Hepatocyte (in vitro differentiated cells): ENCODE data around the gene IQGAP2. TPM values are rescaled to one million over a fixed set of nuclear protein-coding genes. Genes with fewer than 3 reads are reported as not detected.

Experiments used
- DNase-seq: peaks from one replicate; pipeline ENCODE4 v3.0.0-alpha.2; 2016; ENCODE audit warnings: low spot score
- H2AFZ ChIP-seq: fragments of 200-600 bp; sonication (generic); 2 replicates; pipeline ENCODE4 v1.6.0; 2016; ENCODE audit warnings: antibody characterized with exemption, mild to moderate bottlenecking
- H3K27ac ChIP-seq: fragments of 200-600 bp; sonication (generic); 2 replicates; pipeline ENCODE4 v1.5.1; 2016; ENCODE audit warnings: mild to moderate bottlenecking
- H3K27me3 ChIP-seq: fragments of 200-600 bp; sonication (generic); 2 replicates; pipeline ENCODE4 v1.6.1; 2016
- H3K36me3 ChIP-seq: fragments of 200-600 bp; sonication (generic); replicated peaks from 2 replicates; pipeline ENCODE4 v1.5.1; 2016; ENCODE audit warnings: low read depth; ENCODE audit not compliant: insufficient read depth
- H3K4me1 ChIP-seq: fragments of 200-600 bp; sonication (generic); 2 replicates; pipeline ENCODE4 v1.5.1; 2016; ENCODE audit warnings: mild to moderate bottlenecking, moderate library complexity; ENCODE audit not compliant: insufficient read depth
- H3K4me2 ChIP-seq: fragments of 200-600 bp; sonication (generic); 2 replicates; pipeline ENCODE4 v1.6.0; 2016
- H3K4me3 ChIP-seq: fragments of 200-600 bp; sonication (generic); 2 replicates; pipeline ENCODE4 v1.5.1; 2016; ENCODE audit warnings: mild to moderate bottlenecking
- H3K79me2 ChIP-seq: fragments of 200-600 bp; sonication (generic); 2 replicates; pipeline ENCODE4 v1.6.0; 2017; ENCODE audit warnings: mild to moderate bottlenecking
- H3K9me2 ChIP-seq: fragments of 200-600 bp; sonication (generic); replicated peaks from 2 replicates; pipeline ENCODE4 v1.6.0; 2017; ENCODE audit warnings: mild to moderate bottlenecking; ENCODE audit not compliant: insufficient read depth
- H3K9me3 ChIP-seq: fragments of 200-600 bp; sonication (generic); 2 replicates; pipeline ENCODE4 v1.5.1; 2016; ENCODE audit warnings: low read depth, mild to moderate bottlenecking
- H4K20me1 ChIP-seq: fragments of 200-600 bp; sonication (generic); 2 replicates; pipeline ENCODE4 v1.6.0; 2016; ENCODE audit warnings: mild to moderate bottlenecking; ENCODE audit not compliant: insufficient read depth, poor library complexity, severe bottlenecking
- CTCF ChIP-seq: fragments of 200-600 bp; sonication (generic); IDR thresholded peaks from 2 replicates; pipeline ENCODE4 v1.5.1; 2016; ENCODE audit warnings: antibody characterized with exemption, mild to moderate bottlenecking; ENCODE audit not compliant: poor library complexity
- EZH2 ChIP-seq: fragments of 200-600 bp; sonication (generic); IDR thresholded peaks from 2 replicates; pipeline ENCODE4 v1.6.1; 2016; ENCODE audit warnings: antibody characterized with exemption, mild to moderate bottlenecking, borderline replicate concordance
- EZH2phosphoT487 ChIP-seq: fragments of 200-600 bp; sonication (generic); IDR thresholded peaks from one replicate; pipeline ENCODE4 v1.6.1; 2018; ENCODE audit warnings: antibody characterized with exemption, mild to moderate bottlenecking, low read depth, moderate library complexity; ENCODE audit not compliant: unreplicated experiment, severe bottlenecking
- WGBS: methylation state at CpG from one replicate; pipeline ENCODE4 v1.1.6; 2016; ENCODE audit warnings: low lambda C conversion rate; ENCODE audit errors: missing lambda C conversion rate; 5-methylcytosine and 5-hydroxymethylcytosine counted together
- polyA plus RNA-seq: library from polyadenylated mRNA; unstranded; fragments of >200 nt; fragmentation: Nextera tagmentation; extraction: Ambion mirVana; gene quantifications from 2 replicates; pipeline ENCODE4 v1.2.1, GENCODE V29; 2016
- total RNA-seq: library from RNA; depleted of rRNA; stranded (reverse); fragments of >200 nt; gene quantifications from 2 replicates; pipeline ENCODE4 v1.2.3, GENCODE V29; 2014

Gene IQGAP2
- total and polyA plus RNA-seq, 2 experiments from 2014 or later: 37.2 to 78.9 TPM

DNA sequence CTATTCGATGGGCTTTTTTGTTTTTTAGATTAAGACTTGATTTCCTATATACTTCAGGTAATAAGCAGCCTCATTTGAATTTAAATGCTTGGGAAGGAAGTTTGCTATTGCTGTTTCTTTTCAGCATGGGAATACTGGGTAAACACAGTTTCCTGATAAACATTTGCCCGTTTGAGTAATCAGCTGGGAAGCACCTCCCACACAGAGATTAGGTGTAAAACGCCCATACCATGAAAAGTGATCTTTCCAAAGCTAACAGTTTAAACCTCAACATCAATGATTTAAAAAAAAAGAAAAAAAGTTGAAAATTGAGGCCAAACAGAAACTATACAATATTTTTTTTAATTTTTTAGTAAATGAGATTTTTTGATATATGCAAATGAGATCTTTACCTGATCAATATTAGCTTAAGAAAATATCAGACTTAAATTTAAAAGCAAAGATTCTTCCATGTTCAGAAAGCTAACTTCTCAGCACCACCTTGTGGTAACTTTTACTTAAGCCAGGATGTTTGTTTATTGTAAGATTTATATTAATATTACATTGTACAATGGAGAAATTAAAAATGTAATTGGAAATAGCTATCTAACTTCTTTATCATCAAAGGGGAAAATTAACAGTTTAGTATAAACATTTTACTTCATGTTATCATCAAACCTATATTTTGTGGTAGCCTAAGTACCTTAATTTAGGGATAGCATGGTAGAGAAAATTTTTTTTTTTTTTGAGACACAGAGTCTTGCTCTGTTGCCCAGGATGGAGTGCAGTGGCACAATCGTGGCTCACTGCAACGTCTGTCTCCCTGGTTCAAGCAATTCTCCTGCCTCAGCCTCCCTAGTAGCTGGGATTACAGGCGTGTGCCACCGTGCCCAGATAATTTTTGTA lies 180.3 kb downstream of the IQGAP2 start:
- Histone ChIP-seq H3K79me2 (no peaks in the 10 kb centered on the region), H3K4me1 (peaks cover 23% of the 10 kb centered on the region), H3K4me2 (peak overlapping the region; percentile 33), H3K27me3 (no peaks in the 10 kb centered on the region), H3K9me2 (no peaks in the 10 kb centered on the region), H3K27ac (peak overlapping the region; percentile 16), H3K4me3 (no peak overlapping the region), H2AFZ (no peak overlapping the region), H3K36me3 (no peaks in the 10 kb centered on the region), H4K20me1 (no peaks in the 10 kb centered on the region), H3K9me3 (no peaks in the 10 kb centered on the region)
- WGBS: 54% methylated on average over 7 of the region's 7 CpGs
- no peak for DNase-seq
- TF ChIP-seq EZH2phosphoT487 (no peak), CTCF (peak; percentile 59)

GRCh38 chr5:76585783-76586217 lies 182.7 kb downstream of the IQGAP2 start:
- H3K36me3 ChIP-seq: no peaks in the 10 kb centered on the region
- no peaks in the 10 kb centered on the region for H3K79me2 ChIP-seq
- H3K27me3 ChIP-seq: no peaks in the 10 kb centered on the region
- H3K4me1 ChIP-seq: peaks cover 23% of the 10 kb centered on the region
- TF ChIP-seq CTCF (no peak), EZH2phosphoT487 (no peak), EZH2 (no peak)
- H3K9me3 ChIP-seq: no peaks in the 10 kb centered on the region
- no peak overlapping the region for H2AFZ ChIP-seq
- no peaks in the 10 kb centered on the region for H3K9me2 ChIP-seq
- no peak overlapping the region for H3K27ac ChIP-seq
- WGBS: 66% methylated on average over 3 of the region's 3 CpGs
- no peaks in the 10 kb centered on the region for H4K20me1 ChIP-seq
- H3K4me2 ChIP-seq: no peak overlapping the region
- DNase-seq: no peak
- no peak overlapping the region for H3K4me3 ChIP-seq

GRCh38 chr5:76586531-76586930 lies 183.4 kb downstream of the IQGAP2 start:
- H3K79me2 ChIP-seq: no peaks in the 10 kb centered on the region
- H3K4me1 ChIP-seq: peaks cover 16% of the 10 kb centered on the region
- H3K4me3 ChIP-seq: no peak overlapping the region
- no peak for DNase-seq
- no peaks in the 10 kb centered on the region for H3K9me3 ChIP-seq
- H3K27me3 ChIP-seq: no peaks in the 10 kb centered on the region
- H3K9me2 ChIP-seq: no peaks in the 10 kb centered on the region
- no peaks in the 10 kb centered on the region for H3K36me3 ChIP-seq
- no peak overlapping the region for H2AFZ ChIP-seq
- H3K27ac ChIP-seq: no peak overlapping the region
- H4K20me1 ChIP-seq: no peaks in the 10 kb centered on the region
- TF ChIP-seq CTCF (no peak), EZH2 (no peak), EZH2phosphoT487 (no peak)
- WGBS: 92% methylated on average over 4 of the region's 4 CpGs
- H3K4me2 ChIP-seq: no peak overlapping the region
